Fibroblast of villous mesenchyme (primary cell): ENCODE measurements around the gene AFF3. TPM values are rescaled to one million over a fixed set of nuclear protein-coding genes. Genes with fewer than 3 reads are reported as not detected.
A peak's percentile ranks its signal among the peaks of the same experiment; 100 is the strongest.

ENCODE experiments used
- DNase-seq: peaks from one replicate; pipeline ENCODE4 v3.0.0-alpha.2; 2010; ENCODE audit warnings: low read depth
- H3K4me3 ChIP-seq: 2 replicates; pipeline ENCODE4 v1.5.1; 2011; ENCODE audit warnings: low read depth, mild to moderate bottlenecking, low read length
- CTCF ChIP-seq: IDR thresholded peaks from 2 replicates; pipeline ENCODE4 v1.5.1; 2012; ENCODE audit warnings: low read depth, mild to moderate bottlenecking, low read length; ENCODE audit not compliant: insufficient read depth
- total RNA-seq: library from RNA; depleted of rRNA; stranded (reverse); fragments of >200 nt; gene quantifications from 2 replicates; pipeline ENCODE4 v1.2.3, GENCODE V29; 2012

The AFF3 gene
- total RNA-seq, 1 donor: 19.4 TPM

- no peak for TF ChIP-seq CTCF
- DNase-seq: peak; percentile 21
- no peak overlapping the region for H3K4me3 ChIP-seq
Observed at GRCh38 chr2:99850084-99850710, 292.2 kb downstream of the AFF3 start.

- H3K4me3 ChIP-seq: no peak overlapping the region
- no peak for TF ChIP-seq CTCF
- no peak for DNase-seq
Observed at GRCh38 chr2:99846462-99847107, 295.8 kb downstream of the AFF3 start.

GRCh38 chr2:99845296-99845695, 297.1 kb downstream of the AFF3 start:
- no peak overlapping the region for H3K4me3 ChIP-seq
- no peak for TF ChIP-seq CTCF
- no peak for DNase-seq

GRCh38 chr2:99842451-99842850, 299.9 kb downstream of the AFF3 start:
- no peak overlapping the region for H3K4me3 ChIP-seq
- no peak for DNase-seq
- TF ChIP-seq CTCF: no peak

DNA sequence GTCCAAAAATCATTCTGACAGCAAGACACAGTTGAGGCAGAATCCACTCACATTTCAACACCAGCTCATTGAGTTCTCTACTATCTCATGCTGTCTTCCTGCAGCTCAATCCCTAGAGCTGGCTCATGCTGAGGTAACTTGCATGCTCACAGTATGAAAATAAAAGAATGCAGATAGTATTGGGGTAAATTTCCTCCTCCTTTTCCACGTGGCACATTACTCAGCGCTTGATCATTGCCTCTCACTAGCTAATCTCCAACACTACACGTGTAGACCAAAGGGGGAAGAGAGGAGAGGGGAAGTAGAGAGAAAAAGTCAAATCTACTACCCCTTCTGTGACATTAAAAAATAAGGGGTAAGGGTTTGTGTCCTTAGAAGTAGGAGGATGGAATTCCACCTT, 300.6 kb downstream of the AFF3 start:
- DNase-seq: no peak
- no peak for TF ChIP-seq CTCF
- H3K4me3 ChIP-seq: no peak overlapping the region

- no peak for DNase-seq
- no peak overlapping the region for H3K4me3 ChIP-seq
- no peak for TF ChIP-seq CTCF
Observed at GRCh38 chr2:99840831-99841230, 301.6 kb downstream of the AFF3 start.
